Neural progenitor cell (in vitro differentiated cells): Measurements from ENCODE around the gene DDRGK1.

ENCODE experiments used
- CTCF ChIP-seq: fragments of 200-600 bp; sonication (generic); IDR thresholded peaks from 2 replicates; pipeline ENCODE4 v1.5.1; 2017; ENCODE audit warnings: antibody characterized with exemption, mild to moderate bottlenecking
- EZH2 ChIP-seq: fragments of 200-600 bp; sonication (generic); IDR thresholded peaks from 2 replicates; pipeline ENCODE4 v1.6.1; 2017; ENCODE audit warnings: antibody characterized with exemption, mild to moderate bottlenecking, moderate library complexity

- TF ChIP-seq EZH2 (no peak), CTCF (no peak)
Measured at GRCh38 chr20:3162080-3162611, 42.3 kb downstream of the DDRGK1 start.
